Measurements from ENCODE around the gene WRAP73.

GRCh38 chr1:3663999-3664699 is 14.2 kb upstream of the WRAP73 start:
- TF ChIP-seq EZH2phosphoT487 (IDR thresholded peaks at IDR 0.05; ENCODE audit: borderline replicate concordance, low read length) (no peak), EZH2 (IDR thresholded peaks at IDR 0.05; ENCODE audit: low read length, unreplicated experiment) (no peak)
- TF ChIP-seq, protein P1, sequence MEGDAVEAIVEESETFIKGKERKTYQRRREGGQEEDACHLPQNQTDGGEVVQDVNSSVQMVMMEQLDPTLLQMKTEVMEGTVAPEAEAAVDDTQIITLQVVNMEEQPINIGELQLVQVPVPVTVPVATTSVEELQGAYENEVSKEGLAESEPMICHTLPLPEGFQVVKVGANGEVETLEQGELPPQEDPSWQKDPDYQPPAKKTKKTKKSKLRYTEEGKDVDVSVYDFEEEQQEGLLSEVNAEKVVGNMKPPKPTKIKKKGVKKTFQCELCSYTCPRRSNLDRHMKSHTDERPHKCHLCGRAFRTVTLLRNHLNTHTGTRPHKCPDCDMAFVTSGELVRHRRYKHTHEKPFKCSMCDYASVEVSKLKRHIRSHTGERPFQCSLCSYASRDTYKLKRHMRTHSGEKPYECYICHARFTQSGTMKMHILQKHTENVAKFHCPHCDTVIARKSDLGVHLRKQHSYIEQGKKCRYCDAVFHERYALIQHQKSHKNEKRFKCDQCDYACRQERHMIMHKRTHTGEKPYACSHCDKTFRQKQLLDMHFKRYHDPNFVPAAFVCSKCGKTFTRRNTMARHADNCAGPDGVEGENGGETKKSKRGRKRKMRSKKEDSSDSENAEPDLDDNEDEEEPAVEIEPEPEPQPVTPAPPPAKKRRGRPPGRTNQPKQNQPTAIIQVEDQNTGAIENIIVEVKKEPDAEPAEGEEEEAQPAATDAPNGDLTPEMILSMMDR (conservative IDR thresholded peaks at IDR 0.05; ENCODE audit: low read depth, low read length), result no peak

All from PC-3 (cell line).